H1 (cell line): ENCODE measurements around the gene TRIM68. TPM values are rescaled to one million over a fixed set of nuclear protein-coding genes. Genes with fewer than 3 reads are reported as not detected.

Source experiments
- CHD2 ChIP-seq: IDR thresholded peaks from 2 replicates; pipeline ENCODE4 v1.6.1; 2012; ENCODE audit warnings: low read length, improper control_type of control experiment
- KDM4A ChIP-seq: IDR thresholded peaks from one replicate; pipeline ENCODE4 v1.7.1; 2012; ENCODE audit warnings: low read depth, mild to moderate bottlenecking, moderate library complexity, low read length, inconsistent platforms; ENCODE audit not compliant: severe bottlenecking
- polyA plus RNA-seq, 7 experiments: library from polyadenylated mRNA; depleted of rRNA in 3 of 7; stranded (reverse) in 5 of 7; unstranded in 2 of 7; fragments of >200 nt in 5 of 7; fragments of 200-250 nt in 2 of 7; gene quantifications; 1 replicate in 5 of 7; 2 replicates in 1 of 7; 4 replicates in 1 of 7; pipeline versions ENCODE4 v1.2.1 to v1.2.3, GENCODE V29; 2011 to 2013; ENCODE audit warnings: missing spikeins in 2 of 7, mixed read lengths in 2 of 7
- total RNA-seq: library from RNA; stranded (reverse); fragmentation: NEBNext Ultra II Directional; extraction: Animal tissue kit (Norgen Biotek cat#: 25700); gene quantifications from 2 replicates; pipeline ENCODE4 v1.2.1, GENCODE V29; 2021

The TRIM68 gene
- total and polyA plus RNA-seq, 2 of the 8 experiments (the other 6 are each of a cell fraction or from before 2014, with no cell fraction given): 3.4 to 5.7 TPM

- TF ChIP-seq KDM4A (no peak), CHD2 (no peak)
- TF ChIP-seq, all 59 proteins: peak for 4
These were observed 56.6 kb downstream of the TRIM68 start (continued) for GRCh38 chr11:4551346-4551979.

Other genes with a start within 250 kb of the TRIM68 start
- gene OR52B4, start 239.8 kb downstream of the TRIM68 start, total RNA-seq: not detected in 2 replicates
- gene OR52B4, start 239.8 kb downstream of the TRIM68 start, polyA plus RNA-seq (2011; rRNA removed): 0.11 TPM in 1 of 2 replicates, not detected in the other
- gene TRIM21, start 214.5 kb downstream of the TRIM68 start, total RNA-seq: 13.9 and 16.7 TPM in 2 replicates
- gene TRIM21, start 214.5 kb downstream of the TRIM68 start, polyA plus RNA-seq (2011; rRNA removed): 15.6 and 16.3 TPM in 2 replicates
- not detected in 2 replicates for gene OR52K2, start 158.9 kb downstream of the TRIM68 start, total RNA-seq
- not detected in 2 replicates for gene OR52K2, start 158.9 kb downstream of the TRIM68 start, polyA plus RNA-seq (2011; rRNA removed)
- not detected in 2 replicates for gene OR52K1, start 125.6 kb downstream of the TRIM68 start, total RNA-seq
- gene OR52K1, start 125.6 kb downstream of the TRIM68 start, polyA plus RNA-seq (2011; rRNA removed): 0.05 TPM in 1 of 2 replicates, not detected in the other
- not detected in 2 replicates for gene OR52M1, start 63.0 kb downstream of the TRIM68 start, total RNA-seq
- gene OR52M1, start 63.0 kb downstream of the TRIM68 start, polyA plus RNA-seq (2011; rRNA removed): not detected in 2 replicates
- not detected in 2 replicates for gene OR52I2, start 26.5 kb downstream of the TRIM68 start, total RNA-seq
- not detected in 2 replicates for gene OR52I2, start 26.5 kb downstream of the TRIM68 start, polyA plus RNA-seq (2011; rRNA removed)
- gene OR52I1, start 14.2 kb downstream of the TRIM68 start, total RNA-seq: not detected in 2 replicates
- not detected in 2 replicates for gene OR52I1, start 14.2 kb downstream of the TRIM68 start, polyA plus RNA-seq (2011; rRNA removed)
- gene OR51D1, start 29.2 kb upstream of the TRIM68 start, total RNA-seq: not detected in 2 replicates
- gene OR51D1, start 29.2 kb upstream of the TRIM68 start, polyA plus RNA-seq (2011; rRNA removed): not detected in 2 replicates
- gene OR51E1, start 35.8 kb upstream of the TRIM68 start, total RNA-seq: not detected in 2 replicates
- gene OR51E1, start 35.8 kb upstream of the TRIM68 start, polyA plus RNA-seq (2011; rRNA removed): not detected in 2 replicates
- not detected in 2 replicates for gene OR51E2, start 89.6 kb upstream of the TRIM68 start, total RNA-seq
- gene OR51E2, start 89.6 kb upstream of the TRIM68 start, polyA plus RNA-seq (2011; rRNA removed): not detected in 2 replicates
- gene MMP26, start 96.6 kb upstream of the TRIM68 start, total RNA-seq: not detected in 2 replicates
- 0.06 TPM in 1 of 2 replicates, not detected in the other for gene MMP26, start 96.6 kb upstream of the TRIM68 start, polyA plus RNA-seq (2011; rRNA removed)
- gene OR51F1, start 161.7 kb upstream of the TRIM68 start, total RNA-seq: not detected in 2 replicates
- not detected in 2 replicates for gene OR51F1, start 161.7 kb upstream of the TRIM68 start, polyA plus RNA-seq (2011; rRNA removed)
- gene OR52R1, start 196.1 kb upstream of the TRIM68 start, total RNA-seq: not detected in 2 replicates
- not detected in 2 replicates for gene OR52R1, start 196.1 kb upstream of the TRIM68 start, polyA plus RNA-seq (2011; rRNA removed)
- not detected in 2 replicates for gene OR51F2, start 213.1 kb upstream of the TRIM68 start, total RNA-seq
- 0.09 and 0.15 TPM in 2 replicates for gene OR51F2, start 213.1 kb upstream of the TRIM68 start, polyA plus RNA-seq (2011; rRNA removed)
- gene OR51S1, start 241.0 kb upstream of the TRIM68 start, total RNA-seq: not detected in 2 replicates
- not detected in 2 replicates for gene OR51S1, start 241.0 kb upstream of the TRIM68 start, polyA plus RNA-seq (2011; rRNA removed)